Cardiac muscle cell (in vitro differentiated cells and primary cell): ENCODE measurements around the gene FAM186B. TPM values are rescaled to one million over a fixed set of nuclear protein-coding genes. Genes with fewer than 3 reads are reported as not detected.

Experiments
- DNase-seq, 2 donors: peaks; one replicate each; pipeline versions ENCODE4 v3.0.0 to v3.0.0-alpha.2; 2010 to 2017; ENCODE audit warnings: low read depth in 1 of 2, low spot score in 1 of 2
- H3K27ac ChIP-seq: fragments of 200-600 bp; sonication (generic); 2 replicates; pipeline ENCODE4 v1.5.1; 2016
- H3K27me3 ChIP-seq: fragments of 200-600 bp; sonication (generic); 2 replicates; pipeline ENCODE4 v1.6.0; 2016; ENCODE audit warnings: control low read depth
- H3K36me3 ChIP-seq: fragments of 200-600 bp; sonication (generic); 2 replicates; pipeline ENCODE4 v1.5.1; 2016; ENCODE audit warnings: control low read depth
- H3K4me1 ChIP-seq: fragments of 200-600 bp; sonication (generic); 2 replicates; pipeline ENCODE4 v1.8.1; 2017; ENCODE audit warnings: low read depth, mild to moderate bottlenecking, mixed run types
- H3K4me3 ChIP-seq: fragments of 200-600 bp; sonication (generic); 2 replicates; pipeline ENCODE4 v1.5.1; 2016; ENCODE audit warnings: mild to moderate bottlenecking
- H3K9me3 ChIP-seq: fragments of 200-600 bp; sonication (generic); 2 replicates; pipeline ENCODE4 v1.5.1; 2017; ENCODE audit warnings: low read depth, mild to moderate bottlenecking, control low read depth
- polyA plus RNA-seq: library from polyadenylated mRNA; unstranded; fragments of >200 nt; fragmentation: Nextera tagmentation; extraction: Ambion mirVana; gene quantifications from 2 replicates; pipeline ENCODE4 v1.2.1, GENCODE V29; 2016
- total RNA-seq: library from RNA; depleted of rRNA; stranded (reverse); fragments of >200 nt; gene quantifications from 2 replicates; pipeline ENCODE4 v1.2.3, GENCODE V29; 2016
- TF ChIP-seq, protein P1 (sequence below): IDR thresholded peaks from 2 replicates; pipeline ENCODE4 v1.5.1; 2012; ENCODE audit warnings: low read depth, mild to moderate bottlenecking, low read length

FAM186B gene
- total and polyA plus RNA-seq, 2 experiments from 2014 or later: 0.99 to 1.6 TPM

DNA sequence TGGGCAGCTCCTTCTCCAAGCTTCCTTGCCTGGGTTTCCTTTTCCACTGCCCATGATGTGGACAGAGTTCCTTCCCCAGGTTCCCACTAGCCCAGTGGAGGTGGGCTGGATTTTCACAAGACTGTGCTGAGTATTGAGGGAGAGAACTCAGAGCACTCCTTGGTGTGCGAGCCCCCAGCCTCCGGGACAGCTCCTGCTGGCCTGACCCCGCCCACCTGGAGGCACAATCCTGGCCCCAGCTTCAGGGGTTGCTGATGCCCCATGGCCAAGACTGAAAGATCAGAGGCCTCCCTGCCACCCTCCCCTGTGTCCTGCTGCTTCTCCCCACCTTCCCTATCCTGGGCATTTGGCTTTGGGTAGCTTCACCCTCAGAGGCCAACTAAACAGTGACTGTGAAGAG, 59.0 kb downstream of the FAM186B start:
- H3K36me3 ChIP-seq: no peaks in the 10 kb centered on the region
- no peak overlapping the region for H3K4me3 ChIP-seq
- H3K4me1 ChIP-seq: no peaks in the 10 kb centered on the region
- TF ChIP-seq, protein P1, sequence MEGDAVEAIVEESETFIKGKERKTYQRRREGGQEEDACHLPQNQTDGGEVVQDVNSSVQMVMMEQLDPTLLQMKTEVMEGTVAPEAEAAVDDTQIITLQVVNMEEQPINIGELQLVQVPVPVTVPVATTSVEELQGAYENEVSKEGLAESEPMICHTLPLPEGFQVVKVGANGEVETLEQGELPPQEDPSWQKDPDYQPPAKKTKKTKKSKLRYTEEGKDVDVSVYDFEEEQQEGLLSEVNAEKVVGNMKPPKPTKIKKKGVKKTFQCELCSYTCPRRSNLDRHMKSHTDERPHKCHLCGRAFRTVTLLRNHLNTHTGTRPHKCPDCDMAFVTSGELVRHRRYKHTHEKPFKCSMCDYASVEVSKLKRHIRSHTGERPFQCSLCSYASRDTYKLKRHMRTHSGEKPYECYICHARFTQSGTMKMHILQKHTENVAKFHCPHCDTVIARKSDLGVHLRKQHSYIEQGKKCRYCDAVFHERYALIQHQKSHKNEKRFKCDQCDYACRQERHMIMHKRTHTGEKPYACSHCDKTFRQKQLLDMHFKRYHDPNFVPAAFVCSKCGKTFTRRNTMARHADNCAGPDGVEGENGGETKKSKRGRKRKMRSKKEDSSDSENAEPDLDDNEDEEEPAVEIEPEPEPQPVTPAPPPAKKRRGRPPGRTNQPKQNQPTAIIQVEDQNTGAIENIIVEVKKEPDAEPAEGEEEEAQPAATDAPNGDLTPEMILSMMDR: no peak
- no peak overlapping the region for H3K27ac ChIP-seq
- DNase-seq: no peak
- H3K27me3 ChIP-seq: peaks cover 97% of the 10 kb centered on the region
- H3K9me3 ChIP-seq: no peaks in the 10 kb centered on the region

- Histone ChIP-seq H3K27me3 (peaks cover 99% of the 10 kb centered on the region), H3K4me1 (no peaks in the 10 kb centered on the region), H3K9me3 (no peaks in the 10 kb centered on the region), H3K4me3 (no peak overlapping the region), H3K36me3 (no peaks in the 10 kb centered on the region), H3K27ac (no peak overlapping the region)
- no peak for DNase-seq
- TF ChIP-seq, protein P1: no peak
Observed at GRCh38 chr12:49545815-49546214, 59.6 kb downstream of the FAM186B start.

DNA sequence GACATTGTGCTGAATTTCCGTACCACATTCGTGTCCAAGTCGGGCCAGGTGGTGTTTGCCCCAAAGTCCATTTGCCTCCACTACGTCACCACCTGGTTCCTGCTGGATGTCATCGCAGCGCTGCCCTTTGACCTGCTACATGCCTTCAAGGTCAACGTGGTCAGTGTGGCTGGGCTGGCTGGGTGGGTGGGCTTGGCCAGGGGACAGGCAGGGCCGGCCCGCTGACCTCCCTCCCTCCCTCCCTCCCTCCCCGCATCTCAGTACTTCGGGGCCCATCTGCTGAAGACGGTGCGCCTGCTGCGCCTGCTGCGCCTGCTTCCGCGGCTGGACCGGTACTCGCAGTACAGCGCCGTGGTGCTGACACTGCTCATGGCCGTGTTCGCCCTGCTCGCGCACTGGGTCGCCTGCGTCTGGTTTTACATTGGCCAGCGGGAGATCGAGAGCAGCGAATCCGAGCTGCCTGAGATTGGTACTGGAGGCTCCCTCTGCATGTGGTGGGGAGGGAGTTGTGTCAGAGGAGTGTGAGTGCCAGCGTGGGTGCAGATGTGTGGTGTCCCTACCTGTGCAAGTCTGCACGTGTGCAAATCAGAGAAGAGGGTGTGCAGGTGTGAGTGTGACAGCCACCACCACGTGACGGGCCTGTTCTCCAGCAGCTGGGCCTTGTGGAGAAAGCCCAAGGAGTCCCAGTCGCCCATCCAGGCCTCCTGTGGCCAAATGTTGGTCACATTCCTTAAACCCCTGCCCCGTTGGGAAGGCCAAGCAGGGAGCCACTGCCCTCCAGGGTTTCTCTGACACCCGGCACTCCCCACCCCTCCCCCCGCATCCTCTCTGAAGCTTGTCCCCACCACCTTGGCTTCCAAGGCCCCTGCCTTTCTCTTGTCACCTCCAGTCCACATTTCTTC, 61.3 kb downstream of the FAM186B start:
- Histone ChIP-seq H3K27me3 (peaks cover 99% of the 10 kb centered on the region), H3K36me3 (no peaks in the 10 kb centered on the region), H3K9me3 (no peaks in the 10 kb centered on the region), H3K4me1 (no peaks in the 10 kb centered on the region), H3K4me3 (no peak overlapping the region), H3K27ac (no peak overlapping the region)
- peak in 1 of 2 donors; percentile 39 for DNase-seq
- TF ChIP-seq, protein P1: no peak

GRCh38 chr12:49543221-49543913, 62.1 kb downstream of the FAM186B start:
- no peak overlapping the region for H3K27ac ChIP-seq
- H3K9me3 ChIP-seq: no peaks in the 10 kb centered on the region
- no peaks in the 10 kb centered on the region for H3K36me3 ChIP-seq
- no peak for DNase-seq
- no peaks in the 10 kb centered on the region for H3K4me1 ChIP-seq
- H3K27me3 ChIP-seq: peaks cover 99% of the 10 kb centered on the region
- TF ChIP-seq, protein P1: no peak
- no peak overlapping the region for H3K4me3 ChIP-seq

GRCh38 chr12:49542592-49543160, 62.8 kb downstream of the FAM186B start:
- H3K27ac ChIP-seq: no peak overlapping the region
- H3K4me3 ChIP-seq: no peak overlapping the region
- DNase-seq: no peak
- H3K27me3 ChIP-seq: peaks cover 99% of the 10 kb centered on the region
- TF ChIP-seq, protein P1: no peak
- no peaks in the 10 kb centered on the region for H3K36me3 ChIP-seq
- H3K4me1 ChIP-seq: peaks cover 4% of the 10 kb centered on the region
- no peaks in the 10 kb centered on the region for H3K9me3 ChIP-seq
